ACC112 (cell line): ENCODE measurements around the gene PACS1.
"Not testable (repeated sequence)": the region's sequence is repeated elsewhere in the genome, so short reads cannot be mapped to it uniquely, and the experiment has no call there.

ENCODE experiments used
- H2AFZ ChIP-seq: fragments of 200-600 bp; sonication (generic); one replicate; pipeline ENCODE4 v1.6.0; 2017; ENCODE audit warnings: antibody characterized with exemption, low read length; ENCODE audit not compliant: unreplicated experiment
- H3K27ac ChIP-seq: fragments of 200-600 bp; sonication (generic); 2 replicates; pipeline ENCODE4 v1.5.1; 2014; ENCODE audit warnings: low read depth, mild to moderate bottlenecking, antibody characterized with exemption, low read length, moderate library complexity
- H3K27me3 ChIP-seq: fragments of 200-600 bp; sonication (generic); 2 replicates; pipeline ENCODE4 v1.6.1; 2014; ENCODE audit warnings: mild to moderate bottlenecking, antibody characterized with exemption, low read length, moderate library complexity, mixed read lengths; ENCODE audit not compliant: insufficient read depth
- H3K36me3 ChIP-seq: fragments of 200-600 bp; sonication (generic); 2 replicates; pipeline ENCODE4 v1.6.1; 2016; ENCODE audit warnings: mild to moderate bottlenecking, antibody characterized with exemption, low read length, moderate library complexity, mixed read lengths; ENCODE audit not compliant: insufficient read depth
- H3K4me1 ChIP-seq: fragments of 200-600 bp; sonication (generic); one replicate; pipeline ENCODE4 v1.6.1; 2016; ENCODE audit warnings: low read length, mixed read lengths; ENCODE audit not compliant: insufficient read depth, unreplicated experiment, control insufficient read depth
- H3K4me3 ChIP-seq: fragments of 200-600 bp; sonication (generic); 2 replicates; pipeline ENCODE4 v1.5.1; 2014; ENCODE audit warnings: mild to moderate bottlenecking, low read depth, low read length
- H3K79me2 ChIP-seq: fragments of 200-600 bp; sonication (generic); one replicate; pipeline ENCODE4 v1.6.0; 2016; ENCODE audit warnings: low read length; ENCODE audit not compliant: control insufficient read depth, unreplicated experiment, insufficient read depth

The PACS1 gene

DNA sequence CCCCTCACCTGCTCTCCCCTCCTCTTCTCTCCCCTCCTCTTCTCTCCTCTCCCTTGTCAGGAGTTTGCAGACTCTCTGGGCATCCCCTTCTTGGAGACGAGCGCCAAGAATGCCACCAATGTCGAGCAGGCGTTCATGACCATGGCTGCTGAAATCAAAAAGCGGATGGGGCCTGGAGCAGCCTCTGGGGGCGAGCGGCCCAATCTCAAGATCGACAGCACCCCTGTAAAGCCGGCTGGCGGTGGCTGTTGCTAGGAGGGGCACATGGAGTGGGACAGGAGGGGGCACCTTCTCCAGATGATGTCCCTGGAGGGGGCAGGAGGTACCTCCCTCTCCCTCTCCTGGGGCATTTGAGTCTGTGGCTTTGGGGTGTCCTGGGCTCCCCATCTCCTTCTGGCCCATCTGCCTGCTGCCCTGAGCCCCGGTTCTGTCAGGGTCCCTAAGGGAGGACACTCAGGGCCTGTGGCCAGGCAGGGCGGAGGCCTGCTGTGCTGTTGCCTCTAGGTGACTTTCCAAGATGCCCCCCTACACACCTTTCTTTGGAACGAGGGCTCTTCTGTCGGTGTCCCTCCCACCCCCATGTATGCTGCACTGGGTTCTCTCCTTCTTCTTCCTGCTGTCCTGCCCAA, 206.0 kb downstream of the PACS1 start:
- Histone ChIP-seq H3K79me2 (no peaks in the 10 kb centered on the region), H3K4me1 (no peaks in the 10 kb centered on the region), H3K27ac (no peak overlapping the region), H2AFZ (no peak overlapping the region), H3K4me3 (no peak overlapping the region), H3K36me3 (peaks cover 7% of the 10 kb centered on the region; the same call in 1 of the 2 replicates), H3K27me3 (no peaks in the 10 kb centered on the region; the same call in 1 of the 2 replicates)

- not testable (repeated sequence) for H3K27ac ChIP-seq
Measured at GRCh38 chr11:66276619-66277018, 206.5 kb downstream of the PACS1 start.

GRCh38 chr11:66277064-66277463, 207.0 kb downstream of the PACS1 start:
- H3K4me1 ChIP-seq, H3K4me3 ChIP-seq: not testable (repeated sequence)

More at GRCh38 chr11:66276619-66277018, 206.5 kb downstream of the PACS1 start:
- H3K79me2 ChIP-seq, H3K36me3 ChIP-seq, H3K4me1 ChIP-seq, H3K27me3 ChIP-seq, H3K4me3 ChIP-seq, H2AFZ ChIP-seq: not testable (repeated sequence)

GRCh38 chr11:66277471-66278362, 207.6 kb downstream of the PACS1 start, which contains the start of gene CNIH2:
Gene CNIH2 (plus strand): TSS chr11:66278175. CDS start chr11:66278457, 282 bp downstream.
- no peak within 1 kb of the TSS for H3K4me3 ChIP-seq

More at GRCh38 chr11:66277064-66277463, 207.0 kb downstream of the PACS1 start:
- not testable (repeated sequence) for H3K27me3 ChIP-seq, H2AFZ ChIP-seq, H3K27ac ChIP-seq, H3K79me2 ChIP-seq, H3K36me3 ChIP-seq

DNA sequence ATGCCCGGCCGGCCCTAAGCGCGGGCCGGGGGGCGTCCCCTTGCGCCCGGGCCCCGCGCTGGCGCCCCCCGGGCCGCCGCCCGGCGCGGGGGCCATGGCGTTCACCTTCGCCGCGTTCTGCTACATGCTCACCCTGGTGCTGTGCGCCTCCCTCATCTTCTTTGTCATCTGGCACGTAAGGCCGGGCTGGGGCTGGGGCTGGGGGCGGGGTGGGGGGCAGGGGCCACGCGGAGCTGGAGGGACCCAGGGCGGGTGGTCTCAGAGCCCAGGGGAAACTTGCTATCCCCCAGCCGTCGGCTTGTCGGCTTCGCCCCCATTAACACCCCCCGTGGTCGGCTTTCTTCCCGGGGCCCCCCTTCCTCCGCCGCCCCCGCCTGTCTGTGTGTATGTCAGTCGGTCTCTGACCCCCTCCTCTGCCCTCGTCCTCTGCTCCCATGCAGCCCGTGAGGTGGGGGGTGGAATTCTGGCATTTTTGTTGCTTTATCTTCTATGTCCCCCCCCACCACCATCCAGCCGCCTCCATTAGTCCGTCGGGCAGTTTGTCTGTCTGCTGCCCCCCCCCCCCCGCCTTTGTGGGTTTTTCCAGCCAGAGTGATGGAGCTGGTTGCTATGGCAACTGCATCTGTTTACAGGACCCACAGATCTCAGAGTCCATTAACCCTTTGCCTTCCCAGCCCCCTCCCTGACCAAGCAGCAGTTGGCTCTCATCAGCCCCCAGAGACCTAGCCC, 208.5 kb downstream of the PACS1 start:
- H3K36me3 ChIP-seq = no peaks in the 10 kb centered on the region
- no peaks in the 10 kb centered on the region; the same call in 1 of the 2 replicates for H3K27me3 ChIP-seq
- no peak overlapping the region for H3K27ac ChIP-seq
- no peak overlapping the region for H3K4me3 ChIP-seq
- no peaks in the 10 kb centered on the region for H3K4me1 ChIP-seq
- no peaks in the 10 kb centered on the region for H3K79me2 ChIP-seq
- no peak overlapping the region for H2AFZ ChIP-seq

More at GRCh38 chr11:66277471-66278362, 207.6 kb downstream of the PACS1 start, which contains the start of gene CNIH2:
- no peak within 1 kb of the TSS for H3K27ac ChIP-seq
- H3K79me2 ChIP-seq = no peaks in the 10 kb centered on the region
- H2AFZ ChIP-seq = no peak within 1 kb of the TSS
- H3K27me3 ChIP-seq = no peaks in the 10 kb centered on the region; the same call in 1 of the 2 replicates
- H3K36me3 ChIP-seq = no peaks in the 10 kb centered on the region; the same call in 1 of the 2 replicates
- H3K4me1 ChIP-seq = no peaks in the 10 kb centered on the region

DNA sequence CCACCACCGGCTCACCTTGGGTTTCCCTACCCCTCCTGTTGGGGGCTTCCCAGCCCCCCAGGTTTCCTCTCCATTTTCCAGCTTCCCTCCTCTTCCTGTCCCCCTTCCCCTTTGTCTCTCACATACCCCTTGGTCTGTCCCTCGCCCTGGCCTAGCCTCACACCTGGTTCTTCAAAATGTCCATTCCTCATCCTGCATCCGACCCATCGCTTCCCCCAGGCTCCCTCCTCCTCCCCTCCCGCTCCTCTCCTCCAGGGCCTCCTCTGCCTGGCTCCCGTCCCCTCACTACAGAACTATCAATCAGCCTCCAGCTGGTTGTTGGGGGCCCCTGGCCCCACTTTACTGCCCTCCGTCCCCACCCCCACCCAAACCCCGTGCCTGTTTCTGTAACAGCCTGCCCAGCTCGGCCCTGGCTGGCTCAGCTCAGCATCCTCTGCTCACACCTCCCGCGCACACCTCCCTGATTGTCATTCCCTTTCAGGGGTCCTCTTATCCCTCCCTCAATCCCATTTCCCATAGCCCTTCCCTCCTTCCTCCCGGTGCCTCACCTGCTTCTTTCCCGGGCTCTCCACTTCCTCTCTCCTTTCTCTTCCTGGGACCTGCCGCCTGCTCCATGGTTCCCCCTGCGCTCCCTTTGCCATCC, 209.1 kb downstream of the PACS1 start:
- no peaks in the 10 kb centered on the region for H3K4me1 ChIP-seq
- H3K4me3 ChIP-seq = no peak overlapping the region
- no peaks in the 10 kb centered on the region; the same call in 1 of the 2 replicates for H3K27me3 ChIP-seq

GRCh38 chr11:66280428-66280827, 210.4 kb downstream of the PACS1 start:
- no peaks in the 10 kb centered on the region for H3K36me3 ChIP-seq
- no peaks in the 10 kb centered on the region; the same call in 1 of the 2 replicates for H3K27me3 ChIP-seq
- H3K4me1 ChIP-seq = no peaks in the 10 kb centered on the region
- H2AFZ ChIP-seq = no peak overlapping the region
- no peaks in the 10 kb centered on the region for H3K79me2 ChIP-seq
- H3K27ac ChIP-seq = no peak overlapping the region
- no peak overlapping the region for H3K4me3 ChIP-seq

More for the DNA sequence above, 209.1 kb downstream of the PACS1 start:
- Histone ChIP-seq H2AFZ (no peak overlapping the region), H3K27ac (no peak overlapping the region), H3K36me3 (no peaks in the 10 kb centered on the region), H3K79me2 (no peaks in the 10 kb centered on the region)

DNA sequence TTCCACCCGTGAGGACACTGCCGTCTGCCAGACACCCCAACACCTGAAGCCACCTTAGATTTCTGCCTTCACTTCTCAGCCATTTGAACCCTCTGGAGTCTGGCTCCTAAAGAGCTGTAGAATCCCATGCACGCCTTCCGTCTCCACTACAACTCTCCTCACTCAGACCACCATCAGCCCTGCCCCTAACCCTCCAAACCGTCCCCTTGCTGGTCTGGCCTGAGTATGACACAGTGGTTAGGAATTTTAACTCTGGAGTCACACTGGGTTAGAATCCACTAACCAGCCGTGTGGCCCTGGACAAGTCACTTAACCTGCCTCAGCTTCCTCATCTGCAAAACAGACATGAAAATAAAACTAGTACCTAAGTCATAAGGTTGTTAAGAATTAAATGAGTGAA, 210.9 kb downstream of the PACS1 start:
- no peaks in the 10 kb centered on the region for H3K79me2 ChIP-seq
- no peaks in the 10 kb centered on the region for H3K36me3 ChIP-seq
- no peaks in the 10 kb centered on the region; the same call in 1 of the 2 replicates for H3K27me3 ChIP-seq
- H3K27ac ChIP-seq = no peak overlapping the region
- no peaks in the 10 kb centered on the region for H3K4me1 ChIP-seq
- no peak overlapping the region for H3K4me3 ChIP-seq
- no peak overlapping the region for H2AFZ ChIP-seq

DNA sequence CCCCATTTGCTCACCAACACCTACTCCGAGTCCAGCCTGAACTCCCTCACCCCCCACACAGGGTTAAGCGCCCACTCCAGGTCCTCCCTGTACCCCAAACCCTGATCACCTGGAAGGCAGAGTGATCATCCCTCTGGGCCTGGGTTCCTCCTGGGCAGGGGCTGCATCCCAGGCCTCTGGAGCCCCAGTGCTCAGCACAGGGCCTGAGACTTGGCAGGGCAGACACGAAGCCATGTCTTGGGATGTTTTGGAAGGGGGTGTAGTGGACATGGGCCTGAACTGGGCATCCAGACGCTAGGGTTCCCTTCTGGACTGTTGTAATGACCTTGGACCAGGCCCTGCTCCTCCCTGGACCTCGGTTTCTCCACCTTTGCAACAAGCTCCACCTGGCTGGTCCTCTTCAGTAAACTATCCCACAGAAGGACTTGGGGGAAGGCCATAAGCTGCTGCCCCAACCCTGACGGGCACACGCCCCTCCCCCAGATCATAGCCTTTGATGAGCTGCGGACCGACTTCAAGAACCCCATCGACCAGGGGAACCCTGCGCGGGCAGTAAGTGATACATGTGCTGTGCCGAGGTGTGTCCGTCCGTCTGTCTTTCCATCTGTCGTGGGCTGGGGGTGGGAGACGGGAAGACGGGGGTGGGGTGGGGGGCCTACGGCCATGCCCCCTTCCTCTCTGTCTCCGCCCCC, 211.8 kb downstream of the PACS1 start:
- Histone ChIP-seq H3K4me3 (no peak overlapping the region), H3K27ac (no peak overlapping the region), H3K36me3 (no peaks in the 10 kb centered on the region)

More for the DNA sequence above, 211.8 kb downstream of the PACS1 start:
- Histone ChIP-seq H3K4me1 (no peaks in the 10 kb centered on the region), H3K79me2 (peaks cover 3% of the 10 kb centered on the region), H2AFZ (no peak overlapping the region), H3K27me3 (no peaks in the 10 kb centered on the region; the same call in 1 of the 2 replicates)
